ENCODE results near the gene ICA1.
A peak's percentile ranks its signal among the peaks of the same experiment; 100 is the strongest.

Gene ICA1

DNA sequence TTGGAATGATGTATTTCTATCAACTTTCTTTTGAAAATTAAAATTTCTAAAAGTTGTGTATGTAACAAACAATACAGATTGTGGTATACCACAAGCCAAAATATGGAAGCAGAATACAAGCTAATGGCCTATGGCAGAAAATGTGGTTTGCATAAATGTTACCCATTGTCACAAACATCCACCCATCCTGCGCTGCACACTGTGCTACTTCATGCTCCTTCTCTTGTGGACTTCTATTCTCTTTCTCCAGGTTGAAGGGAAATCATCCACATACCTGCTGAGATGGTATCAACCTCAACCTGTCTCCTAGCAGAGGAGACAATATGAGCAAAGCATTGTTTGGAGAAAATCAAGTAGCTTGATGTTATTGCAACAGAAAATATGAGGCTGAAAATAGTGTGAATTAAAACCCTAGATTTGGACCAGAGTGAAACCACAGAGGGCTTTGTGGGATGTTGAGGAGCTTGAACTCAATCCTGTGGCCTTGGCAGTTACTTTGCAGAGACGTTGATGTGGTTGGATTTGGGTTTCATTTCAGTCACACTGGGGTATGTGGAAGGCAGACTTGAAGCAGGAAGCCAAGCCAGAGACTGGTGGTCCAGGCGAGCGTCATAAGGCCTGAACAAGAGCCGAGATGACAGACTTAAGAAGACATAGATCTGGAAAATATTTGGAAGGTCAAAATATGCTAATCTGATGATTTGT, 63.8 kb downstream of the ICA1 start:
- no peak for DNase-seq

GRCh38 chr7:8192897-8193296, 69.1 kb downstream of the ICA1 start:
- no peak for DNase-seq

DNA sequence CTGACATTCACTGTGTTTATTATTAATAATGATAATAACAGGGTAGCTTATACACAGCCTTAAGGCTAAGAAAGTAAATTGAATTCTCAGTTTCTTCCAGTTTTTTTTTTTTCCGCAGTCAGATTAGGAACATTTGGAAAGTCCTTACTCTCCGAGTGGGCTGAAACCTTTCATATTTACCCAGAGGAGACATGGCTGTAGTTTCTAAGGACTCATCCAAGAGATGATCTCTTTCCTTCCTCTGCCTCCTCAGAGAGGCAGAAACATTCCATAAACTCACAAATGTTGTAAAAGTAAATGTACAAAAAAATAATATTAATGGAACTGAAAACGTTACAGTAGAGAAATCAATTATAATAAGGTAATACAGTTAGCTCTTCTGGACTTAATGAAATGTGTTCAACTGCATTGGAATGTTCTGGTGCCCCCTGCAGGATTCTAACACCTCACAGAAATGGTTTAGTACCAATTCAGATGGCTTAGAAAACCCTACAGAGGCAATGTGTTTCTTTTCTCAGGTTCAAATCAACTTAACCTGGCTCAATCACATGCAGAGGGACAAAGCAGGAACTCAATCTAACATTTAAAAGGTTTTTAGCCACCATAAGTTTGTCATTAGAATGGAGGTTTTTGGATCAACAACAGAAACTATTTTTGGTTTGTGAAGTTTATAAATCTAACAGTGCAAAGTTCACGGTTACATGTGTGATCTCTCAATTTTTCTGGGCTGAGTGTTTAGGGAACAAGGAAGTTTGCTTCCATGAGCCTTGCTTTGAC, 71.7 kb downstream of the ICA1 start:
- peak; percentile 48 for DNase-seq

- no peak for DNase-seq
These were observed 72.3 kb downstream of the ICA1 start for GRCh38 chr7:8189625-8190024.

- no peak for DNase-seq
These were observed 75.9 kb downstream of the ICA1 start for GRCh38 chr7:8185926-8186683.

GRCh38 chr7:8184221-8184620, 77.7 kb downstream of the ICA1 start:
- no peak for DNase-seq

DNA sequence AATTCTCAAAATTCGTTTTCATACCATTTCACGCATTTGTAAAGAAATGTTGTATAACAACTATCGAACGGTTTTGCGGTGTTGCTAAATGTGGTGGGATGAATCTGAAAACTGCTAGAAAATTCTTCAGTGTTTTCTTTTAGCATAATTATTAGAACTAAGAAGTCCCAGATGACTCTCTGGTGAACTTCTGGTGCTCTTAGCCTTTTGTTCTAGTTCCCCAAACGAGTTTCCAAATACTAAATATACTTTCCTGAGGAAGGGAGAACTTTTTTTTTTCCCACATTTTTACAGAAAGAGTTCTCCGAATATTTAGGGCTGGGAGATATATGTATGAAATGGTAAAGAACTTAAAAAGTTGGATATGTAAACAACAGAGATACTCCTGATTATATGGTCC, 82.5 kb downstream of the ICA1 start:
- no peak for DNase-seq

GRCh38 chr7:8178353-8178752, 83.6 kb downstream of the ICA1 start:
- no peak for DNase-seq

DNA sequence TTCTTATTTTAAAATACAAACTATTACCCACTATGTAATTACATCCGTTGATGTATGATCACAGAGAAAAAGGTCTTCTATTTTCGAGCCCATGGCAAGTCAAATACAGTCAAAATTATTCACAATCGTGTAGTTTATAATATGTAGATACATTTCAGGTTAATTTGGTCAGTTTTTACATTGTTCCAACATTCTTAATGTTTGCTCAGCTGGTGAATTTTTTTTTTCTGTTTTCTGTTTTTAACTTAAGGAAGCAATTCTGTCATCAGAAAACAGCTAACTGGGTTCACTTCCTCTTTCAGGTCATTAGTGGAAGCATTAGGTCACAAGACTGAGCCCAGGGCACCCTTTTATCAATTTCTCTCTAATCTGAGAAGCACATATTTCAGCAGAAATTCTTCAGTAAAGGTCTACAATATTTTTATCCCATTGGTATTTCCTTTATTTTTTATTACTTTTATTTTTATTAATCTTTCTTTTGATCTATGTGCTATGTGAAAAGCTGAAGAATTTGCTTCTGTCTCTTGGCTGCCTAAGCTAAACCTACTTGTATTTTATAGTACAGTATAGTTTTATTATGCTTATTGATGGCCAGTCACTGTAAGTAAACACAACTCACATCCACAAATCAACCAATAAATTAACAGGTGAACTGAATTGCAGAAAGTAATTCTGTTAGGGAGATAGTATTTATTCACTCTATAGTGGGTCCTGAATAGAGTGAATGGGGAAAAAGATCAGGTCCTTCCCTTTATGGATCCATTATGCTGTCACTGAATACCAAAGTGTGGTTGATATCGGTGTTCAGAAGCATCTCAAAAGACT, 84.6 kb downstream of the ICA1 start:
- DNase-seq, result no peak

DNA sequence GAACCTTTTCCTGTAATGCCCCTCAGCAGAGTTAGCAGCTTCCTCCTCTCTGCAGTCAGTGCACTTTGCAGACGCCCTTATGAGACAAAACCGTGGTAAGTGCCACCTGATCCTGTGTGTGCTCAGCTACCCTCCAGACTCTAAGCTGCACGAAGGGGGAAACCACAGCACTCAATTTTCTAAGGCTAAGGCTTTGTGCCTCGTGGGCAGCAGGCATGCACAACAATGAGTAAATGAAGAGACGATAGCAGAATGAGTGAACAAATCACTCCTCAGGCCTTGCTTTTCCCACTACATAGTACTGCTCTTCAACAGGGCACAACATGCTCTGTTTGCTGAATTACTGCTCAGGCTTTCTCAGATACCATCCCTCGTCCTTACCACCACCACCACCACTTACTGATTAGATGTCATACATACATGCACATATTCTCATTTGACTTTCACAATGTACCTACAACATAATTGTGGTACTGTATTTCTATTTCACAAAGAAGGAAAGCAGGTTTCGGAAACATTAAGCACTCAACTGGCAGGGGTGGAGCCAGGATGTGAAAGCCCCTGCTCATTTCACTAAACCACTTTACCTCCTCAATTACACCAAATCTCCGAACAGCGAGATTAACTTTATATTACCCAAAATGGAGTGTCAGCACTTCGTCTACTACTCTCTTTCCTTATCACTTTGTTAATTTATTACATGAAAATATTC, 85.4 kb downstream of the ICA1 start:
- no peak for DNase-seq

DNA sequence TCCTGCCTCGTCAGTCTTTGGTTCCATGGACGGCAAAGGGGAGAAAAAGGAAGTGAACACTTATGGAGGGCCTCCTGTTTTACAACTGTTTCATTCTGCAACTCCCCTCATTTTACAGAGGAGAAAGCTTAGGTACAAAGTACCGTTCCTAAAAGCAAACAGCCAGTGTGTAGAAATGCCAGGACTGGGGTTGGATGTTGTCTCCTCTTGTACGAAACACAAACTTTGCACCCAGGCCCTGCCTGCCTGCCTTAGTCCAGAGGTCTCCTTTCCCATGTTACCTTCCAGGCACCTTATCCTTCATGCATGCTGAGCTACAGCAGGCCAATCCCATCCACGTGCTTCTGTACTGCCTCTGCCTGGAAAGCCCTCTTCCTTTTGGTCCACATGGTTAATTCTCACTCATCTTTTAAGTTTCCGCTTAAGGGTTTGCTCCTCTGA, 86.0 kb downstream of the ICA1 start:
- DNase-seq, result no peak

DNA sequence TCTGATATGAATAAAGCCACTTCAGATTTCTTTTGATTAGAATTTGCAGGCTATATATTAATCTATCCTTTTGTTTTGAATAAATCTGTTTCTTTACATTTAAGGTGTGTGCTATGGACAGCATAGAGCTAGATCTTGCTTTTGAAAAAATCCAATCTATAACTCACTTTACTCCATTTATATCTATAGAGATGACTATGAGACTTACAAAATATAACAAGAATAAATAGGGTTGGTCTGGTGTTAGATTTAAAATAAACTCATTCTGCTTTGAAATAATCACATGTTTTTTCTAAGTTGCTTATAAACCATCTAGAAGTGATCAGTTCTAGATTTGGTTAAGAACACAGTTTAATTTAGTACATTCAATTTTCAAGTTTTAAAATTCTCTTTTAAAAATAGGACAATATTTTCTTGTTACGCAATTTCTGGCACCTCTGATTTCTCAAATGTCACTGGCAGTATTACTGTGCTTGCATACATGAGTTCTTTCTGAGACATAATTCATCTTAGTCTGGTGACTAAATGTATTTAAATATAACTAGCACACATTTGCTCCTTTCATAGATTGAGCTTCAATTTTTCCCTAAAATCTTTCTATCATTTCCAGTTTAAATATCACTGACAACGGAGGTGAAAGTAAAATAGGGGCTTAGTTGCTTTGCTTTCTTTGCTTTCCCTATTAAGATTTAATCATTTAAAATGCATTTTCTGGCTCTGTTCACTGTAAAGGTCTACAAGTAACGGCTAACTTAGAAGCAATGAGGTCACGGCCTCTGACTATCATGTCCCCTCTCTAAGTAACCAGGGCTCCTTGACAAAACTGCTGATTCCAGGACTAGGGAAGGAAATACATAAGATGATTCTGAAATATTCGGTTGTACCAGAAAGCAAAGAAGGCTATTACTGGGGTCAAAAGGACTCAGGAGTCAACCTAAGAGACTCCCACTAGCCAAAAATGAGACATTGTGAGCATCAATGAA, 89.3 kb downstream of the ICA1 start:
- no peak for DNase-seq

- DNase-seq, result no peak
These were observed 92.8 kb downstream of the ICA1 start for GRCh38 chr7:8169171-8169570.

DNA sequence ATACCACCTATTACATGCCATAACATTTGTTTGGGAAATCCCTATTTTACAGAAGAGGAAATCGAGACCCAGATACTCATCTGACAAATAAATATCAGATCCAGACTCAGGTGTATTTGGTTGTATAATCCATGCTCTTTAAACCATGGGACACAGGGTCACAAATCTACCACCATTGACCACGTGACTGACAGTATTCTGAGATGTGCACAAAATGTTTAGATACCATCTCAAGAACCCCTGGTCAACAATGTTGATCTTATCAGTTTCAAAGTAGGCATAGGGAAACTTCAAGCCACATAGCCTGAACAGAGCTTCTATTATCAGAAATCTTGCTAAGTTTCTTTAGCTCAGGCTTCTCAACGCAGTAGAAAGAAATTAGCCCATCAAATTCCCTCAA, 93.6 kb downstream of the ICA1 start:
- DNase-seq, result no peak

GRCh38 chr7:8165150-8165549, 96.8 kb downstream of the ICA1 start:
- DNase-seq, result no peak

DNA sequence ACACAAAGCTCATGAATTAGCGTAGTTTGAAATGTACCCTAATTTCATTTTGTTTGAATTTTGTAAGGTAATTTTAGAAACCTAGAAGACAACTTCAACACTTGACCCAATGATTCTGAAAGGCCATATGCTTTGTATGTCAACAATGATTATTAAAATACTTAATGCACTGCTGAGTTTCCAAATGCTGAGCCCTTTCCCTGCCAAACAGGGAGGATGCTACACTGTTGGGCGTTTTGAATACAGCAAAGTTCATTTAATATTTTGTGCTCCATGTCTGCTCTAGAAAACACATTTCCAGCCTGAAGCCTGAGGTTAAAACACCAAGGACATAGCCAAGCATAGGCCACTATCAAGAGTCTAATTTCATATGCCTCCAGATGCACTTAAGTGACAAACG, 99.8 kb downstream of the ICA1 start:
- no peak for DNase-seq

DNA sequence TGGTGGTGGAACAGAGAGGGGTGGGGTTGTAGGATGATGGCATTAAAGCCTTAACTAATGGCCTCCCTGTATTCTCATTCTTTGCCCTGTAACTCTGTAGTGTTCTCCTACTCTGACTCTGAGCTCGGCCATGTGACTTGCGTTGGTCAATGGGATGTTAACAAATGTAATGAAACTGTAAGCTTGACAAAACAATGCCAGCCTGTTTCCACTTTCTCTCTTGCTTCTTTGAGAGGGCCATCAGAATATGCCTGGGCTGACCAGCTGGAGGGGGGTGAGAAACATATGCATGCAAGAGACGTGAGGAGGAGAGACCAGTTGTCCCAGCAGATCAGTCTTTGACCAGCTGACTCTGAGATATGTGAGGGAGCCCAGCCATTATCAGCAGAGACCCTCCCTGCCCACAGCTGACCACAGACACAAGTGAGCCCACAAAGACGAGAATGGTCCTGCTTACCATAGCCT, 100.6 kb downstream of the ICA1 start:
- DNase-seq, result no peak

DNA sequence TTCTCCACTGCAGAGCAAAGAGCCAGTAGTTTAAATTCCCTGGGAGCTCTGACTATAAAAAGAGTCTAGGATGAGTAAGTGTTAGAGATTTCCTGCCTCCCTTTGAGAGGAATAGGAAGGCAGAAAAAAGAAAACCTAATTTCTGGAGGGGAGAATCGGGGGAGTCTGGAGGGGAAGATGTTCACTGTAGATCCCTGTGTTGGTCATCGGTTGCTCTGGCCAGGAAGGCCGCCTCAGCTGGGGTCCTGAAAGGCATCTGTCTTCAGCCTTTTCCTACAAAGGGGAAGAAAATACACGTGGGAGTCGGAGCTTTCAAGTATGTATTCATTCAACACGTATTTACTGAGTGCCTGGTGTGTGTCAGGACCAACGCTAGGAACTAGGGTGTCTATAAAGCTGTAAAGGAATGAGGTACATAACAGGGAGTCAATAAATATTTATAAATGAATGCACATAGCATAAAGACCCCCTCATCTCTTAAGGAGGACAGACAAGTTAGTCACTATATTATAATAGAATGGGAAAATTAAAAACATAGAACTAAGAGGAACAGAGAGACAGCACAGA, 101.1 kb downstream of the ICA1 start:
- no peak for DNase-seq

GRCh38 chr7:8160250-8160649, 101.7 kb downstream of the ICA1 start:
- DNase-seq, result no peak

- DNase-seq, result no peak
These were observed 102.4 kb downstream of the ICA1 start for GRCh38 chr7:8159595-8159994.

All from fibroblast of skin of abdomen (primary cell).